Ascending aorta (tissue), 2 donors: ENCODE measurements around the gene DAZ1. TPM values are rescaled to one million over a fixed set of nuclear protein-coding genes. Genes with fewer than 3 reads are reported as not detected.
"Not testable (repeated sequence)": the region's sequence is repeated elsewhere in the genome, so short reads cannot be mapped to it uniquely, and the experiment has no call there.

Experiments used
- DNase-seq, 2 donors: peaks; one replicate each; pipeline ENCODE4 v3.0.0-alpha.2; 2019; ENCODE audit warnings: low spot score in 2 of 2
- H3K27ac ChIP-seq, 2 donors: fragments of 200-600 bp; sonication (generic); one replicate each; pipeline ENCODE4 v1.5.1; 2016 to 2017; ENCODE audit warnings: mild to moderate bottlenecking in 1 of 2
- H3K27me3 ChIP-seq: fragments of 200-600 bp; sonication (generic); one replicate; pipeline ENCODE4 v1.5.1; 2017
- H3K36me3 ChIP-seq, 2 donors: fragments of 200-600 bp; sonication (generic); one replicate each; pipeline ENCODE4 v1.5.1; 2016
- H3K4me1 ChIP-seq, 2 donors: fragments of 200-600 bp; sonication (generic); one replicate each; pipeline ENCODE4 v1.5.1; 2016 to 2017; ENCODE audit warnings: mild to moderate bottlenecking in 1 of 2
- H3K4me3 ChIP-seq, 2 donors: fragments of 200-600 bp; sonication (generic); one replicate each; pipeline ENCODE4 v1.5.1; 2016 to 2017; ENCODE audit warnings: mild to moderate bottlenecking in 1 of 2
- H3K9me3 ChIP-seq, 2 donors: fragments of 200-600 bp; sonication (generic); one replicate each; pipeline ENCODE4 v1.5.1; 2016
- intact Hi-C: fragments of 100-400 bp; cut with DNase I; formaldehyde crosslinking; loops from one replicate; pipeline ENCODE4 v1.15.1; 2023
- total RNA-seq: library from RNA; depleted of rRNA; stranded (reverse); fragments of >200 nt; gene quantifications from one replicate; pipeline ENCODE4 v1.1.0, GENCODE V29; 2016

Gene DAZ1
- not detected for total RNA-seq

- DNase-seq, H3K9me3 ChIP-seq, H3K27ac ChIP-seq, H3K4me1 ChIP-seq, H3K27me3 ChIP-seq, intact Hi-C loops, H3K4me3 ChIP-seq, H3K36me3 ChIP-seq: not testable (repeated sequence)
Observed at GRCh38 chrY:23198908-23199307, at the start of gene DAZ1. Gene DAZ1 (minus strand): TSS chrY:23199008. CDS start chrY:23198800, 208 bp downstream.

- intact Hi-C loops, H3K9me3 ChIP-seq, H3K4me1 ChIP-seq: not testable (repeated sequence)
Observed at GRCh38 chrY:23219233-23219632, 20.4 kb upstream of the DAZ1 start, which contains the start of gene DAZ2. Gene DAZ2 (plus strand): TSS chrY:23219533. CDS start chrY:23219741, 208 bp downstream.

GRCh38 chrY:23210681-23211080, 11.9 kb upstream of the DAZ1 start:
- H3K4me3 ChIP-seq, intact Hi-C loops, DNase-seq, H3K9me3 ChIP-seq, H3K27ac ChIP-seq, H3K27me3 ChIP-seq, H3K4me1 ChIP-seq, H3K36me3 ChIP-seq: not testable (repeated sequence)

More at GRCh38 chrY:23219233-23219632, 20.4 kb upstream of the DAZ1 start, which contains the start of gene DAZ2:
- H3K36me3 ChIP-seq, DNase-seq, H3K27ac ChIP-seq, H3K4me3 ChIP-seq, H3K27me3 ChIP-seq: not testable (repeated sequence)

- DNase-seq, H3K4me3 ChIP-seq, H3K4me1 ChIP-seq, H3K36me3 ChIP-seq, H3K9me3 ChIP-seq, H3K27me3 ChIP-seq, H3K27ac ChIP-seq, intact Hi-C loops: not testable (repeated sequence)
Observed at GRCh38 chrY:23209802-23210495, 11.1 kb upstream of the DAZ1 start.

- H3K4me3 ChIP-seq, H3K4me1 ChIP-seq, intact Hi-C loops, H3K9me3 ChIP-seq, H3K36me3 ChIP-seq, H3K27ac ChIP-seq, DNase-seq, H3K27me3 ChIP-seq: not testable (repeated sequence)
Observed at GRCh38 chrY:23207455-23207854, 8.6 kb upstream of the DAZ1 start.

Other genes with a start within 250 kb of the DAZ1 start
- not detected for gene BPY2, start 214.7 kb downstream of the DAZ1 start, total RNA-seq
- gene DAZ2, start 20.5 kb upstream of the DAZ1 start, total RNA-seq, result not detected